Stimulated activated CD4-positive, alpha-beta T cell treated with anti-CD3 and anti-CD28 coated beads, TNF-alpha, amount 100 ng/mL, for 24 hours (primary cell): ENCODE measurements around the gene COL3A1.

Source experiments
- DNase-seq, 3 experiments: peaks; one replicate each; pipeline ENCODE4 v3.0.0-alpha.2; 2020; ENCODE audit warnings: low read depth in 3 of 3

The COL3A1 gene

DNA sequence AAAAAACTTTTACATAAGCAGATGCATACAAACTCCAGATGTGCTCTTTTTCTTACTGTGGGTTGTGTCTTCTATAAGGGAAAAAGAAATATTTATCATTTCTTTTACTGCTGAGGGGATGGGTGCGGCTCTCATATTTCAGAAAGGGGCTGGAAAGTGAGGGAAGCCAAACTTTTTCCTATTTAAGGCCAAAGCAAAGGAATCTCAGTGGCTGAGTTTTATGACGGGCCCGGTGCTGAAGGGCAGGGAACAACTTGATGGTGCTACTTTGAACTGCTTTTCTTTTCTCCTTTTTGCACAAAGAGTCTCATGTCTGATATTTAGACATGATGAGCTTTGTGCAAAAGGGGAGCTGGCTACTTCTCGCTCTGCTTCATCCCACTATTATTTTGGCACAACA is at the start of gene COL3A1:
COL3A1 (plus strand) TSS at position 210 of the 400 bp plus-strand sequence; CDS start at position 327, 117 bp downstream.
- no peak for DNase-seq

DNA sequence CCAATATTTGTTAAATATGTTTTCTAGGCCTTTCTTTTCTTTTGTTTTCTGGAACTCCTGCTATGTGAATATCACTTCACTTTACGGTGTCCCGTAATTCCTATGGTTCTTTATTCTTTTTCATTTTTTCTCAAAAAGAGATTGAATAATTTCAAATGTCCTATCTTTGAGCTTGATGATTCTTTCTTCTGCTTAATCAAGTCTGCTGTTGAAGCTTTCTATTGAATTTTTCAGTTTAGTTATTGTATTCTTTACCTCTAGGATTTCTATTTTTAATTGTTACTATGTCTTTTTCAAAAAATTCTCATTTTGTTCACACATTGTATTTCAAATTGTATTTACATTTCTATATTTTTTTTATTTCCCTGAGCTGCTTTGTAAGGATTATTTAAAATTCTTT is 45.5 kb upstream of the COL3A1 start:
- DNase-seq: no peak

DNA sequence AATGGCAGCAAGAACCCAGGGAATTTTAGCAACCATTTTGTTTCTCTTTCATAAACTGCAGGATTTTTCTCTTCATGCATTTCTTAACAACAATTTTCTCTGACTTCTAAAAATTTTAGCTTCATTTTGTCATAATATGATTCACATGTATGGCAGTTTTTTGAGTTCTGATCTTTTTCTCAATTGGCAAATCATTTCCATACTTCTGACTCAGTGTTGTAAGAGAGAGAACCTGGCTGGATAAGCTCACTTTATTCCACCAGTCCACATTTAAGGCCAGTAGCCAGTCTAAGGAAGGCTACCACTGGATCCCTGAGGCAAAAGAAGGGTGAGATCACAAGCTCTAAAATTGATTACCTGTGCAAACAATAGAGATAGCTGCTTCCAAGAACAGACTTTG is 42.8 kb upstream of the COL3A1 start:
- no peak for DNase-seq

DNA sequence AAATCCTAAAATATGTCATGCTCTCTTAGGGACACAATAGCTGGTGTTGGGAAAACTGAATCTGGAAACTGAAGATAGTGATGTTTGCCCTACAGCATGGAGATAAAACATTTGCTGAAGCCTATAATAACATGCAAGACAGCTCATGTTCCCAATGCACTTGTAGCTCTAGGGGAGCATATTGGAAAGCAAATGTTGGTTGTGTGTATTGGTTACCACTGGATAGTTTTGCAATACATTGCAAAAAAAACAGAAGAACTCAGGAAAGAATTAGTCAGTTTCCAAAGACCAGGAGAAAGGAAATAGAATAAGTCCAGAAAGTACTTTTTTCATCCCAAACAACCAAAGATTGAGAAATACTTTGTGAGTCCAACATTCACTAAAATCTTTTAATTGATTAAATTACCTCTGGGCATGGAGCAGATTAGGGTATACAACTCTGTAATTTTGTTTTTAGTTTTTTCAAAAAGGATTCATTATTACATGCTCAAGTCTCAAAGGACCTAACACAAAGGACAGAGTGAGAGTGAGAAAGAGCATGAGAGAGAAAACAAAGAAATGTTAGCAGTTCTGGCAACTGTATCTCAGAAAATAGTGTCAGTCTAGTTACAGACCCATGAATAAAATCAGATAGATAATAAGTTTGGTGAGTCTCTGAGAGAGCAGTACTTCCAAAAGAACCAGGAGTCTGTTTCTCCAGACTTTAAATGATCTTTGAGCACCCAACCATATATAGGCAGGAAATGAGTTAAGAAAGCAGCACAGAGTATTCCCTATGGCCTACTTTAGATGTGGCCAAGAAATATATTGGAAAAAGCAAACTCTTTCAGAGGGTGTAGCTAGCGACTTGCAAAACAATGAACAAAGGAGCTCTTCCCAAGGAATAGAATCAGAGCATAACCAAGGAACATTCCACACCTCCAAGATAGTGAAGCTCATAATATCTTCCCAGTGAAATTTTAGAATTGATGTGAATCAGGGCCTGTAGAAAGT is 36.6 kb upstream of the COL3A1 start:
- DNase-seq: no peak

DNA sequence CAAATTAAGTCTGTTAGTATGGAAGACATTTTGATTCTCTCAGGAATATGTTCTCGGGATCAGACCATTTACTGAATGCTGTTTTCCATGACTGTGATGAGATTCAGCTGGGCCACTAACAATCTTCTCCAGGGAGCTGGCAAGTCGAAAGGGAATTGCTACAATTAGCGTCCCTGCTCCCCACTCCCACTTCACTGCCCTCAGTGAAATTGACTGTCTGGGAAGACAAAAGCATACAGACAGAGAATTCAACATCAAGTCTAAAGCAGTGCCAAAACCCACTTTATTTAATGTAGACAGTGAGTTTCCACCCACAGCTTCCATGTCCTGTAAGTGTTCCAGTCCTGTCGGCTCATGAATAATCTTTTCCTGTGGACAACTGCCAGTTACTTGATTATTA is 34.0 kb upstream of the COL3A1 start:
- no peak for DNase-seq

DNA sequence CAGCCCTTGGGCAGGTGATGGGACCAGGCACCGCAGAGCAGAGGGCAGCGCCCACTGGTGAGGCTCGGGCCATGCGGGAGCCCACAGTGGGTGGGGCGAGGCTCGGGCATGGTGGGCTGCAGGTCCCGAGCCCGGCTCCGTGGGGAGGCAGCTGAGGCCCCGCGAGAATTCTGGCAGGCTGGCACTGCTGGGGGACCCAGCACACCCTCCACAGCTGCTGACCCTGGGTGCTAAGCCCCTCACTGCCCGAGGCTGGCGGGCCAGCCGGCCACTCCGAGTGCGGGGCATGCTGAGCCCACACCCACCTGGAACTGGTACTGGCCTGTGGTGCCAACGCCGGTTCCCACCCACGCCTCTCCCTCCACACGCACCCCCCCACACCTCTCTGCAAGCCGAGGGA is 29.7 kb upstream of the COL3A1 start:
- no peak for DNase-seq

DNA sequence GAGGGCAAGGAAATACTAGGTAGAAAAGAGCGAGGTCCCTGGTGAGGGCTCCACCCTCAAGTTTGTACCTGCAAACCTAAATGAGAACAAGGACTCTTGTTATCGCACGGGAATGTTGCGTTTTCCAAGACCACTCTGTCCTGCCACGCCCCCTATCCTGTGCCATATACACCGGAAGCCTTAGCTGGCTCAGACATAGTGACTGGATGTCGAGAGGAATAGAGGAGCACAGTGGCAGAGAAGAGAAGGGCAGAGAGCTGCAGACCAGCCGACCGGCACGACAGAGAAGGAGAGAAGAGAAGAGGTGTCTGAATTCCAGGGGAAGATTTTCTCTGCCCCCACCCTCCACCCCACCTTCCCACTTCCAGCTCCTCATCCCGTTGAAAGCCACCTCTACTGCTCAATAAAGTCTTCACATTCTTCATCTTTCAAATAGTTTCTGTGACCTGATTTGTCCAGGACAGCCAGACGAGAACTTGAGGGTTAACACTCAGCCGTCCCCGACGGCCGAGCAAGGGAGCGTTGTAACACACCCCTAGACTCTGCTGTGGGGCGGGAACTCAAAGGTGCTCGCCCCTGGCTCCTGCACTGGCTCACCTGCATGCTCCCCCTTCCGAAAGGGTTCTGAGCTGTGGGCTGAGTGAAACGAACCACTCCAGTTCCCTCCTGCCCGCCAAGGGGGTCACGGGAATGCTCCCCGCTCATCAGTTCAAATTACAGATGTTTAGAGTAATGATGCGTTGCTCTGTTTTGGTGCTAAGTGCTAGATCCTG is 24.9 kb upstream of the COL3A1 start:
- DNase-seq: no peak

DNA sequence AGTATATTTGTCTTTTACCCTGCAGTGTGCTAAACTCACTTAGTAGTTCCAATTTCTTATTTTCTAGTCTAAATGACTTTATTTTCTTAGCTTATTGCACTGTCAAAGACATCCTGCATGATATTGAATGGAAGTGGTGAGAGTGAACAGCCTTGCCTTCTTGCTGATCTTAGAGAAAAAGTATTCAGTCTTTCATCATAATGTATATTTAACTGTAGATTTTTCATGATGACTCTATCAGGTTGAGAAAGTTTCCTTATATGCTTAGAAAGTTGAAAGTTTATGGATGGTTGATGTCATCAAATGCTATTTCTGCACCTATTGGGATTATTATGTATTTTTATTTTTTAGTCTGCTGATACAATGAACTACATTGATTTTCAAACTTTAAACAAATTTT is 21.3 kb upstream of the COL3A1 start:
- no peak for DNase-seq

DNA sequence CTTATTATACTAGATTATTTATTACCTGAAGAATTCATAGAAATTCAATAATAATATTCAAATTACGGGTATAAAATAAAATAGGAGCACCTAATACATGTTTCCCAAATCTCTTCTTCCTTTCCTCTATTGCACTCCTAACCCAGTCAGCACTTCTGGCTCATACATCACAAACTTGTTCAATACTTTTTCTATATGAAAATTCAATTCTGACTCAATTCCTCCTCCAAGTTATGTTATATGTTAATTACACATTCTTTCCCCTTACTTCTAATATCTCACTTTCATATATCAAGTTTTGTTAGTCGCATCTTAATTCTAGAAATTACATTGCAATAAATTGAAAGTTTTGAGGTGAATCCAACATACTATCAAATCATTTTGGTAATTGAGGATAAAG is 17.9 kb upstream of the COL3A1 start:
- no peak for DNase-seq

DNA sequence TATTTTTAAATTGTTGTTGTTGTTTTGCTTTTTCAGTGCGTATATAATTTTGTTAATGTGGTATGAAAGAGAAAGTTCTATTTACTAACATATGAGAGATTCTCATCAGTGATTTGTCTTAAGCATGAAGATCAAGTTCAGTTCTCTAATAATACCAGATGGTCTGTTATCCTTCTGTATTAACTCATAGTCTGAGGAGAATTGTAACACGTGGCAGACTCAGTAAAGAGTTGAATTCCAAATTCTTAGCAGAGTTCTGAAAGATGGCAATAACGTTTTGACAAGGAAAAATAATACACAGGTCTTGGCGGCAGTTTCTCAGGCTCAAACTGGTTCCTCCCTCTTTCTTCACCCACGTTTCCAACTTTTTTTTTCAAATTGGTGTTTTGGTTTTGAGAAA is 17.2 kb upstream of the COL3A1 start:
- no peak for DNase-seq

DNA sequence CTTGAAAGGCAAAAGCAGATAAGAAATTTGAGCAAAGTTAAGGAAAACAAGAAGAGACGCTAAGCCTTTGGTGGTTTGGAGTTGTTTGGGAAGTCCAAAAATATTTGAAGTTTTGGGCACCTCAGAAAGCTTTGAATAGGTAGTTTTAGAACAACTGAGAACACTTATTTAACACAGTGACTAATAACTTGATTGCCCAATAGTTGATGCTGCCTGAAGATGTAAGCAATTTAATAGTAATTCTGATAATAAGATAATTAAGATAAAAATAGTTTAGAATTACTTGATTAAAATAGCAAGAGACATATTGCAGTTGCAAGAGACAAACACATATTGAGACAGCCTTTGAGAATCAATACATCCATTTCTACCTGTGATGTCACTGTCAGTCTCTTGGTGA is 16.5 kb upstream of the COL3A1 start:
- no peak for DNase-seq

DNA sequence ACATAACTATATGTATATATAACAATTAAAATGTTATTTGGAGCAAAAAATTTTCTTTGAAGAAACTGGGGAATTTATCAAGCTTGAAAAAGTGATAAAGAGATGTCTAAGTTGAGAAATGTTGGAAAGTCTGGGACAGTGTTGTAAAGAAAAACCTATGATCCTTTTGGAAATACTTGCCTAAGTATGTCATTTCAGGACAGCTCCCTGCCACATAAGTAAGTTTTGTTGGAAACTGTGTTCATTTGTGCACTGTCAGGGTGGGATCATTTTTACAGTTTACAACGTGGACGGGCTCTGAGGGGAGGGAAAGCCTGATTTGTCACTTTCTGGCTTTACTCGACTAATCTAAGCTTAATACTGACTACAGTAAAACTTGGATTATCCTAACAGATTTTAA is 10.4 kb upstream of the COL3A1 start:
- no peak for DNase-seq

DNA sequence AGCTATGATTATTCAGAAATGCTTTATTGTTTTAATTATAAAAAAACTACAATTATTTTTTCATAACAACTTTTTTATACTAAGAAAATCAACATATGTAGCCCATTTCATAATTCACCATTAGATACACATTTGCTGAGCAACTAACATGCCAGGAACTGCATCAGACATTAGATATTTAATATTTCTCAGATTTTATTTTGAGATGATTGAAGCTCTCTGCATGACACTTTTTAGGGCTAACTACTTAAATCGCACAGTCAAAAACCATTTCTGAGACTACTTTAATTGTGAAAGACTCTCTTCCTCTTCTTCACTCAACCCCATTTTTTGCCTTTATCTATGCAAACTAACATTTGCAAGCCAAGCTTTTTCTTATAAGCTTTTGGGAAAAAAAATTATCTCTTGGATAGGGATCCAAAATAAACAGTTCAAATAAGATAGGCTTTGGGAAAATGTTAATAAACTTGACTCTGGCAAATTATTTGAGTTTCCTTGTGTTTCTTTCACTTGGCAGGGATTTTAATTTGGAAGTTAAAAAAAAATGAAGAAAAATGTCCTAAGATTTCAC is 9.1 kb upstream of the COL3A1 start:
- no peak for DNase-seq

DNA sequence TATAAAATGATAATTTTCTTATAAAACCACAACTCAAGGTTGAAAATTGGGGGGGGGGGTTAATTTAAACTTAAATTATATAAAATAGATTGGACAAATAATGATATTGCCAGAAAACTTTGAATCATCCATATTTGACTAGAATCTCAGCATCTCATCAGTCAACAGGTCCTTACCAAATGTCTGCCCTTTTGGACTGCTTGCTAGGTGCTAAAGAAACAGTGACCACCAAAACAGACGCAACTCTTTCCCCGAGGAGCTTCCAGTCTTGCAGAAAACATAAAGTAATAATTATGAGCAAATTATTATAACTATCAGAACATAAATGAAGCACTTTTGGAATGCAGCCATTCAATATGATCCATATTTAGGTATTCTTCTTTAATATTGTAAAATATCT is 8.6 kb upstream of the COL3A1 start:
- DNase-seq: no peak

DNA sequence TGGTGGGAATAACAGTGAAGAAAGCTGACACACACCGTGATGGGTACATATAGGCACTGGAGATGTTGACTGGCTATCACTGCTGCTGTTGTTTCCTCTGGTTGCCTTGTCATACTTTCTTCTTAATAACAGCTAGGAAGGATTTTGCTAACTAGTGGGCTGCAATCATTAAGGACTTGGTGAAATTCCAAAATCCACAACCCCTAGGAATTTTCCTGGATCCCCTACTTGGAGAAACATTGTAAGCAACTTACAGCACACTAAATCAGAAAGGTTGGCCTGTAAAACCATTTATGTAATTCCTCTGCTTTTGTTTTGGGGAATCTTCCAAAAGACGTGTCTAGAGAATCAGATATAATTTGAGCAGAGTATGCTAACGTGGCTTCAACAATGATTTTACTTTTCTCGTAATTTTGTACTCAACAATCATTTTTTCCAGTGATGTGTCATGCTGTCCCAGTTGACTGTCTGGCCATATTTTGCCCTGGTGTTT is 8.0 kb upstream of the COL3A1 start:
- no peak for DNase-seq

DNA sequence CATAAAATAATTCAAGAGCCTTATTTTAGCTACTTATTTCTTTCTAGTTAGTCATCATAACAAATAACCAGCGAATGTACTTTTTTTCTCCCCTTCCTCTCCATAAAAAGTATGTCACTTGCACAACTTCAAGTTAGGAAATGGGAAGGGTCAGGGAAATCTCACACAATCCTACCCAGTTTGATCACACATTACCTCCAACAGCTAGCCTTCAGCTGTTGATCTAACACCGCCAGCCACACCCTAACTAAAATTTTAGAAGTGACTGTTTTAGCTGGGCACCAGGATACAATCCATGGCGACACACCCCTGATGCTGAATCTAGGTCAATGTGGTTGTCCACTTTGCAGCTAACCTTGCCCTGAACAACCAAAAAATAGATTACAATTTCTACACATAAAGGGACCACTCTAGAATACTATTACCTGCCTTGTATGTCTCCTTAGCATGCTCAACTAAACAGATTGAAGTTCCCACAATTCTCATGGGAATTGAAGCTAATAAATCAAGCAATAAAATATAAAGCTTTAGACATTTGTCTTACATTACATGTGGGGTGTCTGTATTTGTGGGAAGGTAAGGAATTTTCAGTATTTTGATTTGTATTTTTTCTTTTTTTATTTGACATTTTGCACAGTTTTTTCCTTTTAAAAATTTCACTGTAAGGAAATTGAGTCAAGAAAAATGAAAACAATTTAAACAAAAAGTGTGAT is 7.3 kb upstream of the COL3A1 start:
- no peak for DNase-seq

DNA sequence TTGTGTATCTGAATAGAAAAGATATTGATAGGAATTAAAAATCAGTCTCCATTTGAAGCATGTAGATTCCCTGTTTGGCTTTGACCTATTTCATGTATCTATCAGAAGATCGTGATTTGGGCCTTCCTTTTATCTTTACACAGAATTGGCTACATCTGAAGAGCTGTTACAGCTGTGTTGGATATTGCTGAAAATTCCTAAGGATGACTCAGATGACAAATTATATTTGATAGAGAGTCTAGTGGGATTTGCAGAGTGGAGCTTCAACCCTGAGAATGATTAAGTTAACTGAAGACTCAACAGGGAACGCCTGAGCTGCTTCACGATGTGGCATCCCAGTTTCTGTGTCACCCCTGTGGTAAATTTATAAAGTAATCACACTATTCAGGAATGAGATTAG is 4.9 kb upstream of the COL3A1 start:
- no peak for DNase-seq

DNA sequence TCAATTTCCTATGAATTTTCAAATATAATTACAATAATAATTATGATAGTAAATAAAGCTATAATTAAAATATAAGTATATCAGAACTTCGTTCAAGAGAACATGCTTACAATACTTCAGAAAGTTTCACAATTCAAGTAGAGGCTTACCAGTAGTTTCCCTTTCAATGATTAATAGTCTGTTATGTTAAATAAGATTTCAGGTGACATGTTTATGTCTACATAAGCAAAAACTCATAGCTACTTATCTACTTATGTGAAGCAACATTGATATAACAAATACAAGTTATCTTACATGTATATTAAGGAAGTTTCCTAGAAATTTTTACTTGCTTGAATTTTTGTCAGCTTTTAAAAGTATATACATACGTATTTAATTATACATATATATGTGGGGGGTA is 4.5 kb upstream of the COL3A1 start:
- no peak for DNase-seq

DNA sequence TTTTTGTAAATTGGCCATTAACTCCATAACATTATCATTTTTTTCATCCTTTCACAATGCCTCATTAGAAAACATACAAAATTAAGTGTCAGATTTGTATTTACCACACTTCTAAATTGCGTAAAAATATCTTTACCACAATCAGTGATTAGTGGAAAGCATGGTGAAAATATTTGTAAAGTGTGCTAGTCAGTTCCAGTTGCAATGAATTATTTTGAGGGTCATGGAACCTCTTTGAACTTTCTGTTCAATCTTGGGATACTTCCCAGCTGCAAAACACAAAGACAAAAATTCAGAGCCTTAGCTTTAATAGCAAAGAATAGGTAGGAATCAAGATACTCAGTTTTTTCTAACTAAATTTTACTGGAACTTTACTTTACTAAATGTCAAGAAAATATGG is 4.0 kb upstream of the COL3A1 start:
- no peak for DNase-seq

DNA sequence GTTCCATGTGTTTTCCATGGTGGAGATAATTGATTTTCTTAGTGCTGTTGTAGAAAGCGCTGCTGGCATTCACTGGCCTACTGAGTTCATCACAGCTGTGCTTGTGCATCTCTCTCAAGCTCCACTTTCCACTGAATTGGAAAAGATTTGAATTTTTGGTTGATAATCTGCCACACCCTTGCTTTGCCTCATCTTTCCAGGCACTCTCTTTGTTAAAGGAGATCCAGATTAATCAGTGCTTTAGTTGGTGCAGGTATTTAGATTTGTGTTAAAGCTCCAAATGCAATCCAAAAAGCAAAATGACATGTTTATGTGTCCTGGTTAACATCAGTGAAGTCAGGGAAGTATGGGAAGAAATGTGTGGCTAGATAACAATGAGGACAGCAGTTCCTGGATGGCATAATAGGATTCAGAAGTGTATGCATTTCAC is 2.7 kb upstream of the COL3A1 start:
- DNase-seq: no peak

DNA sequence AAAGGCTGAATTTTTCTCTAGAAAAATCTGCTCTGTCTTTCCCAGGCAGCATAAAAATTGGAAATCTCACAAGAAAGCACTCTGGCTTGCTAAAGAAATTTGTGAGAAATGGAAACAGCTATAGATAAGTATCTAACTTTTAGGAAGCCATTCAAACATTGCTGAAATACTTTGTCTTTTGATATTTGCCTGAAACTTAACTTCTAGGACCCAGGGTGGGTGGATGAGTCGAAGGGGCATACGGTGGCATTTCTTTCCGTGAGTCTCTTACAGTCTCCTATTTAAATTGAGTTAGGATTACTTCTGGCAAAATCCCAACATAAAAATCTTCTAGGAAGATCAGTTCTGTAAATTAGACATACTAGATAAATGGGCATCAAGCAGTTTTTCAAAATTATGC is 532 bp upstream of the COL3A1 start:
- no peak for DNase-seq
